GM21423 (cell line): ENCODE measurements around the gene LRRC8A.

ENCODE experiments used
- ATAC-seq: cut with Tn5 transposase; IDR thresholded peaks from one replicate; pipeline ENCODE4 v1.9.1; 2021; ENCODE audit warnings: mild to moderate bottlenecking, moderate library complexity; ENCODE audit not compliant: unreplicated experiment

Gene LRRC8A

GRCh38 chr9:128901379-128901778 lies 19.4 kb downstream of the LRRC8A start:
- ATAC-seq: no peak

GRCh38 chr9:128901822-128902221 lies 19.9 kb downstream of the LRRC8A start:
- no peak for ATAC-seq

- peak; percentile 85 for ATAC-seq
Observed at GRCh38 chr9:128902351-128903078, 20.6 kb downstream of the LRRC8A start.

GRCh38 chr9:128903079-128903461 lies 21.1 kb downstream of the LRRC8A start:
- no peak for ATAC-seq

- no peak for ATAC-seq
Observed at GRCh38 chr9:128903871-128904620, 22.1 kb downstream of the LRRC8A start.

- no peak for ATAC-seq
Observed at GRCh38 chr9:128905964-128906363, 24.0 kb downstream of the LRRC8A start.

GRCh38 chr9:128906741-128907140 lies 24.8 kb downstream of the LRRC8A start:
- ATAC-seq: no peak

- no peak for ATAC-seq
Observed at GRCh38 chr9:128908372-128908771, 26.4 kb downstream of the LRRC8A start.

- no peak for ATAC-seq
Observed at GRCh38 chr9:128909859-128910258, 27.9 kb downstream of the LRRC8A start.

GRCh38 chr9:128910906-128911305 lies 29.0 kb downstream of the LRRC8A start:
- ATAC-seq: no peak

GRCh38 chr9:128911529-128912035 lies 29.6 kb downstream of the LRRC8A start:
- no peak for ATAC-seq

GRCh38 chr9:128912270-128912853 lies 30.4 kb downstream of the LRRC8A start:
- ATAC-seq: no peak

- ATAC-seq: no peak
Observed at GRCh38 chr9:128913048-128913900, 31.3 kb downstream of the LRRC8A start.

- no peak for ATAC-seq
Observed at GRCh38 chr9:128913995-128914772, 32.3 kb downstream of the LRRC8A start.

GRCh38 chr9:128916204-128916603 lies 34.3 kb downstream of the LRRC8A start:
- no peak for ATAC-seq

GRCh38 chr9:128916745-128917144 lies 34.8 kb downstream of the LRRC8A start:
- ATAC-seq: no peak

- no peak for ATAC-seq
Observed at GRCh38 chr9:128917151-128917849, 35.4 kb downstream of the LRRC8A start.

GRCh38 chr9:128918921-128919320 lies 37.0 kb downstream of the LRRC8A start:
- ATAC-seq: no peak

- no peak for ATAC-seq
Observed at GRCh38 chr9:128919402-128920089, 37.6 kb downstream of the LRRC8A start.
